IgD-negative memory B cell (primary cell): ENCODE results near the gene UVRAG. TPM values are rescaled to one million over a fixed set of nuclear protein-coding genes. Genes with fewer than 3 reads are reported as not detected.

Source experiments
- H3K27ac Mint-ChIP-seq, 3 donors: one replicate each; pipeline ENCODE4 v1.8.0; 2020 to 2022; ENCODE audit warnings: mild to moderate bottlenecking in 3 of 3, mixed read lengths in 3 of 3, moderate library complexity in 1 of 3
- H3K27me3 Mint-ChIP-seq: one replicate; pipeline ENCODE4 v1.8.0; 2021; ENCODE audit warnings: mixed read lengths
- H3K36me3 Mint-ChIP-seq: one replicate; pipeline ENCODE4 v1.8.0; 2020; ENCODE audit warnings: mild to moderate bottlenecking, mixed read lengths
- H3K4me1 Mint-ChIP-seq, 3 donors: one replicate each; pipeline ENCODE4 v1.8.0; 2020 to 2022; ENCODE audit warnings: mixed read lengths in 3 of 3, mild to moderate bottlenecking in 1 of 3
- H3K4me3 Mint-ChIP-seq, 4 donors: one replicate each; pipeline ENCODE4 v1.8.0; 2020 to 2022; ENCODE audit warnings: mild to moderate bottlenecking in 4 of 4, mixed read lengths in 4 of 4, moderate library complexity in 3 of 4
- H3K9me3 Mint-ChIP-seq, 3 donors: one replicate each; pipeline ENCODE4 v1.8.0; 2020 to 2021; ENCODE audit warnings: mixed read lengths in 3 of 3, mild to moderate bottlenecking in 1 of 3
- polyA plus RNA-seq: library from polyadenylated mRNA; unstranded; fragments of 300-500 nt; fragmentation: Illumina TruSeq; gene quantifications from one replicate; pipeline ENCODE4 v1.2.3, GENCODE V29; 2021

The UVRAG gene
- polyA plus RNA-seq, 1 donor from 2014 or later: 79.9 TPM

DNA sequence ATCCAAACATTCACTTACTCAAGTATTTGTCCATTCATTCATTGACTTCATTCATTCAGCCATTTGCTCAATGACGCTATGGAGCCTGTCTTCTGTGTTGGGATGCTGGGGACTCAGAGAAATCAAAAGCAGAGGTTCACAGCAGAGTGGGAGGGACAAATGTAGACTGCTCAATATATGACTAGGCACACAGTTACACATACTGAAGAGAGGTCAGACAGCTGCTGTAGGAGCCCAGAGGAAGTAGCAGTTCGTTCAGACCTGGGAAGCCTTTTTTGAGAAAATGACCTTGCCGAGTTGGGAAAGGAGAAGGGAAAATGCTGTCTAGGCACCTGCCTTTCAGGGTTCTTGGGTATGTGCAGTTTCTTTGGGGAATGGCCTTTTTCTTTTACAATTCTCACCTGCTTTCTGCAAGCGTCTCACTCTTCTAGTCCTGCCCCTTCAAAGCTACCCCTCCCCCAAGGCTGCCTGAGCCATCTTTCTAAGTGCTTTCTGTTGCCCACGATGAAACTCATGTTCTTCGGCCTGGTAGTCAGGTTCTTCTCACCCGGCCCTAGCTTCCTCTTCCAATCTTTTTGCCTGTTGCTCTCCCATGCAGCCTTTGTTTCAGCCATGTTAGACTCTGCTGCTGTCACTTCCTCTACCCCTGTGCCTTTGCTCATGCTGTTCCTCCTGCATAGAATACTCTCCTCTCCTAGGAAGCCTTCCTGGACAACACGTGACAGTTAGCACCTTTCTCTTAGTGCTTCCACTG, 4.2 kb upstream of the UVRAG start:
- Mint-ChIP-seq H3K27me3 (no peaks in the 10 kb centered on the region), H3K9me3 (no peaks in the 10 kb centered on the region), H3K4me3 (peak overlapping the region in 3 of 4 donors; percentile 20 to 46 (median 30)), H3K4me1 (peaks cover 32 to 43% (median 36%) of the 10 kb centered on the region in 3 donors), H3K27ac (peak overlapping the region; percentile 28 to 61 (median 29)), H3K36me3 (no peaks in the 10 kb centered on the region)

DNA sequence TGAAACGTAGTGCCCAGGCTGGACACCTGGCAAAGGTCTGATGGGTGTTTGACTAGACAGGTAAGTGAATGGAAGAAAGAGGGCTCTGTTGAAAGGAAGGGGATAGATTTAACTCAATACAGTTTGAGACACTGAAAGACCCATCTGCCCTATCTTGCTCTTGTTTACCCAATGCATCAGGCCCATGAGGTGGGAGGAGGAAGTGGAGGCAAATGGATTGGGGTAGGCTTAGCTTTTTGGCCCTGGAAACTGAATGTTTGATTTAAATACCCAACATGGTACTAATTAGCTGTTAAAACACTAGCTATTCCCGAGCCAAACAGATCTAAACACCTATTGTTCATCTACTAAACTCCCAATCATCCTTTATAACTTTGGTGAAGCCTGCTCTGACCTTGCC, 3.5 kb upstream of the UVRAG start:
- Mint-ChIP-seq H3K4me1 (peaks cover 32 to 43% (median 36%) of the 10 kb centered on the region in 3 donors), H3K36me3 (no peaks in the 10 kb centered on the region), H3K27me3 (no peaks in the 10 kb centered on the region), H3K4me3 (peak overlapping the region in 1 of 4 donors; percentile 3), H3K27ac (peak overlapping the region in 1 of 3 donors; percentile 28), H3K9me3 (no peaks in the 10 kb centered on the region)

DNA sequence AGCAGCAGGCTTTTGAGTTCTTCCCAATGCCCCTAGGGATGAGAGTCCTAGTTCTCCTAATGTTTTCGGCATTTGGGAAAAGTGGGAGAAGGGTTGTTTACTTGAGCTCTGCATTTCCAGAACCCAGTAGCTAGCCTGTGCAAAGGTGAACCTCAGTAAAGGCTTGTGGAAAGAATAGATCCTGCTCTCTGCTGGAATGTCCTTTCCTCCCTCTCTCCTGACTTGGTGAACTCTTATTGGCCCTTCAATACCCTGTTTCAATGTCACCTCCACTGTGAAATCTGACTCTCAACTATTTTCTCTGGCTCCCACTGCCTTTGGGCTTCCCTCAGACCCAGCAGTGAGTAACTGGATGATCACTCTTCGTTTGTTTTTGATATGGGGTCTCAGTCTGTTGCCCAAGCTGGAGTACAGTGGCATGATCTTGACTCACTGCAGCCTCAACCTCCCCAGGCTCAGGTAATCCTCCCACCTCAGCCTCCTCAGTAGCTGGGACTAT, 2.4 kb upstream of the UVRAG start:
- no peaks in the 10 kb centered on the region for H3K36me3 Mint-ChIP-seq
- H3K27me3 Mint-ChIP-seq: no peaks in the 10 kb centered on the region
- no peaks in the 10 kb centered on the region for H3K9me3 Mint-ChIP-seq
- no peak overlapping the region for H3K27ac Mint-ChIP-seq
- H3K4me1 Mint-ChIP-seq: peaks cover 27 to 39% (median 31%) of the 10 kb centered on the region in 3 donors
- no peak overlapping the region for H3K4me3 Mint-ChIP-seq

DNA sequence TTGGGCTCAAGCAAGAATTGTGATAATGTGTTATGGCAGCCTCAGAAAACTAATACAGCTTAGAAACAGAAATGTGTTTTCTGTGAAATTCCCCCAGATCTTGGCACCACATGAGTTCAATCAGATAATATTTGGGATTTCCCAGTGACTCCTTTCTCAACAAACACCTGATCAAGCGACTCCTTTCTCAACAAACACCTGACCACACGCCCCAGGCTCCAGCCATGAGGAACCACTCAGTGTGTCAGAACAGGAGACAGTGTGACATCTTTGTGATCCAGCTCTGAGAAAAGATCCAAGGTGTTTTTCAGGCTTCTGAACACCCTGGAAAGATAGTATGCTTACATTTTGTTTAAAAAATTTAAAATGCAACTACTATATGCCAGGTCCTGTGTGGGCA, 1.9 kb upstream of the UVRAG start:
- Mint-ChIP-seq H3K9me3 (no peaks in the 10 kb centered on the region), H3K4me3 (peak overlapping the region in 1 of 4 donors; percentile 98), H3K27me3 (no peaks in the 10 kb centered on the region), H3K4me1 (peaks cover 28 to 40% (median 34%) of the 10 kb centered on the region in 3 donors), H3K27ac (no peak overlapping the region), H3K36me3 (no peaks in the 10 kb centered on the region)

DNA sequence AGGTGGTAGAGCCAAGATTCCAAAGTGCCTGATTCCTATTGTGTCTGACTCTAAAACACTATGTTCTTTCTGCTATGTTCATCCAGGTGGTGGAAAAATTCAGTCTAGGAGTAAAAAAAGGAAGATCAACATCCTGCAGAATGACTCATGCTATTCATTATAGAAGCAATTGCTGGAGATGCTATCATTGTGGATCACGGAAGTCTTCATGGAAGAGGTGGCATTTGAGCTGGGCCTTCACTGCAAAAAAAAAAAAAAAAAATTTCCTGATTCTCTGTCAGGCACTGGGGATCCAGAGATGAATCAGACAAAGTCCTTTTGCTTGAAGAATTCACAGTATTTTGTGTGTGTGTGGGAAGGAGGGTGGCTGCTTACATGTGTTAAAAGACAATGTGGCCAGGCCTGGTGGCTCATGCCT, 1.4 kb upstream of the UVRAG start:
- H3K36me3 Mint-ChIP-seq: no peaks in the 10 kb centered on the region
- H3K27ac Mint-ChIP-seq: peak overlapping the region in 1 of 3 donors; percentile 99
- no peaks in the 10 kb centered on the region for H3K27me3 Mint-ChIP-seq
- peak overlapping the region in 2 of 4 donors; percentile 98 to 99 for H3K4me3 Mint-ChIP-seq
- H3K4me1 Mint-ChIP-seq: peaks cover 29 to 41% (median 36%) of the 10 kb centered on the region in 3 donors
- H3K9me3 Mint-ChIP-seq: no peaks in the 10 kb centered on the region

DNA sequence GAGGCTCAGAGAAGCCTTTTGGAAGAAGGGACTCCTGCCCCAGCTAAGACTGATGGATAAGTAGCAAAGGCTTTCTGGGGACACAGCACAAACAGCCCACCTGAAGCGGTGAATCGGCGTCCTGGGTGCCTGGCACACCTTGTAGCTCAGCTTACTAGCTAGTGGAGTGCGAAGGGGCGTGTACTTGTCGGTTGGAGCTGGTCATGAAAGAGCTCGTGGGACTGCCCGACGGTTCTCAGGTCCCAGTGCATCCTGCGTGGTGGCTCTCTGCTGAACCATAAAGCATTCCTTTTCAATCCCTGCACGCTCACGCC, 690 bp upstream of the UVRAG start:
- no peaks in the 10 kb centered on the region for H3K27me3 Mint-ChIP-seq
- peaks cover 2% of the 10 kb centered on the region for H3K36me3 Mint-ChIP-seq
- peak overlapping the region in 2 of 4 donors; percentile 98 to 99 for H3K4me3 Mint-ChIP-seq
- H3K27ac Mint-ChIP-seq: peak overlapping the region in 1 of 3 donors; percentile 99
- H3K9me3 Mint-ChIP-seq: no peaks in the 10 kb centered on the region
- peaks cover 34 to 44% (median 38%) of the 10 kb centered on the region in 3 donors for H3K4me1 Mint-ChIP-seq

DNA sequence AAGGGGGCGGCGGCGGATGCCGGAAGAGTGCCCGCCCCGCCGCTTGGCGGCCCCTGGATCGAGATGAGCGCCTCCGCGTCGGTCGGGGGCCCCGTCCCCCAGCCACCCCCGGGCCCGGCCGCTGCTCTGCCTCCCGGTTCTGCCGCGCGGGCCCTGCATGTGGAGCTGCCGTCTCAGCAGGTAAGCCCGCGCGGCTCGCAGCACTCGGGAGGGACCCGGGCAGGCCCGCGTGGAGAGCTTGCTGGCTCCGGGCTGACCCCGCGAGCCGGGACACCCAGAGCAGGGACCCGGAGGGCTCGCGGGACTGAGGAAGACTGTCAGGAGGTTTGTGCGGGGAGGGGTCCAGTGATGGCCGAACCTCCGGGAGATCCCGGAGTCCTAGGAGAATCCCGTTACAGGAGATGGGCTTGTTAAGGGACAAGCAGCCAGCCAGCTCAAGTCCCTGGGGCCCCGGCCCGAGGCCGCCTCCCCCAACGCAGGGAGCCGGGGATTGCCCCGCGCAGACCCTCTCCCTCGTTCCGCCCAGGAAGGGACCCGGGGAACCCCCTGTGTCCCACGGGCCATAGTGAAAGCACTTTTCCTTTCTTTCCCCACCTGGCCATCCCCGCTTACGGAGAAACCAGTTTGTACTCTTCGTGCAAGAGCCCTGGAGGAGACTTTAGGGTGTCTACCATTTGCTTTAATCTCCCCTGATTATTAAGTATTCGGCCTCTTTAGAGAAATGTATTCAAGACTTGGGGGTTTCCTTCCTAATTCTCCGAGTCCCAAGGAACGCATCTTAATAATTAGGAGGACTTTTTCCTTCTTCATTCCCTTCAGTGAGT, 547 bp downstream of the UVRAG start:
- Mint-ChIP-seq H3K4me3 (peak overlapping the region in 2 of 4 donors; percentile 98 to 99), H3K4me1 (peaks cover 27 to 36% (median 28%) of the 10 kb centered on the region in 3 donors), H3K36me3 (peaks cover 2% of the 10 kb centered on the region), H3K27ac (peak overlapping the region in 1 of 3 donors; percentile 99), H3K27me3 (no peaks in the 10 kb centered on the region), H3K9me3 (no peaks in the 10 kb centered on the region)

DNA sequence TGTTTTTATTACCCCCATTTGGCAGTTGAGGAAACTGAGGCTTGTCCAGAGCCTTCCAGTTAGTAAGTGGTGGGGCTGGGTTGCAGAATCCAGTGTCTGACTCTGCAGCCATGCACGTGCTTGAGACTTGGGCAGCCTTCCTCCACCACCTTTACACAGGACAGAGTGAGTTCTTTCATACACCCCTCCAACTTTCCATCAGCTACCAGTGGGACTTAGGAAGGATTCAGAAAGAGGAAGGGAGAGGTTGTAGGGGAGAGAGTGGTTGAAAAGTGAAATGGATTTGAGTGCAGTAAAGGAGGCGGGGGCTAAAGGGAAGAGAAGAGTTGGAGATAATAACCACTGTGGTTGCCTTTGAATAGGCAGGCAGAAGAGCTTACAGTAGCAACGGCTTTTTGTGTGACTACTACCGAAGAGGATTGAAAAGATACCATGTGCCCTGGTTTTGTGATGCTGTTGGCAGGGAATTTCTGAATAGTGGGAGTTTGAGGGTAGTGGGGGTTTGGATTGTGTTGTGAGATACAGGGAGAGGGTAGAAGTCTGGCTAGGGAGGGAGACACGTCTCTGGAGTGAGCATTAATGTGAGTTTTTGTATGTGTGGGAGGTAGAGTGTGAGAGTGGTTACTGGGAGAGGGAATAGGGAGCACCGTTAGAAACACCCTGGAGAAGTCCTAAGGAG, 1.7 kb downstream of the UVRAG start:
- peaks cover 0 to 2% (median 0%) of the 10 kb centered on the region in 3 donors for H3K9me3 Mint-ChIP-seq
- peaks cover 11% of the 10 kb centered on the region for H3K36me3 Mint-ChIP-seq
- H3K4me1 Mint-ChIP-seq: peaks cover 27 to 34% (median 30%) of the 10 kb centered on the region in 3 donors
- H3K27ac Mint-ChIP-seq: no peak overlapping the region
- H3K27me3 Mint-ChIP-seq: no peaks in the 10 kb centered on the region
- no peak overlapping the region for H3K4me3 Mint-ChIP-seq

DNA sequence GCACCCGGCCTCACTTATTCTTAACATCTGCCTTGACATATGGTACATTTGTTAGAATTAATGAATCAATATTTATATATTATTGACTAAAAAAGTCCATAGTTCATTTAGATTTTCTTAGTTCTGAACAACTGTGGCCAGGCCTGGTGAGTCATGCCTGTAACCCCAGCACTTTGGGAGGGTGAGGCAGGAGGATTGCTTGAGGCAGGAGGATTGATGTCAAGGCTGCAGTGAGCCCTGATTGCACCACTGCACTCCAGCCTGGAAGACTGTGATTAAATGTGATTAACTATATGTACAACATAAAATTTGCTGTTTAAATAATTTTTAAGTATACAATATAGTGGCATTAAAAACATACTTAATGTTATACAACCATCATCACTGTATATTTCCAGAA, 5.6 kb downstream of the UVRAG start:
- Mint-ChIP-seq H3K27me3 (no peaks in the 10 kb centered on the region), H3K9me3 (peaks cover 0 to 2% (median 0%) of the 10 kb centered on the region in 3 donors), H3K36me3 (peaks cover 17% of the 10 kb centered on the region), H3K4me3 (peak overlapping the region in 3 of 4 donors; percentile 37 to 89 (median 76)), H3K27ac (peak overlapping the region in 2 of 3 donors; percentile 46 to 51), H3K4me1 (peaks cover 43 to 49% (median 47%) of the 10 kb centered on the region in 3 donors)

DNA sequence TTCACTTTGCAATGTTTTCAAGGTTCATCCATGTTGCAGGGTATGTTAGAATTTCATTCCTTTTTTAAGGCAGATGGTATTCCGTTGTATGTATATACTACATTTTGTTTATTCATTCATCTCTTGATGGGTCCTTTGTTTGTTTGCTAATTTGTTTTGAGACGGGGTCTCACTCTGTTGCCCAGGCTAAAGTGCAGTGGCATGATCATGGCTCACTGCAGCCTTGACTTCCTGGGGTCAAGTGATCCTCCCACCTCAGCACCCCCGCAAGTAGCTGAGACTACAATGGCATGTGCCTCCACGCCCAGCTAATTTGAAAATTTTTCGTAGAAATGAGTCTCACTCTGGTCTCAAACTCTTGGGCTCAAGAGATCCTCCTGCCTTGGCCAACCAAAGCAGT, 6.2 kb downstream of the UVRAG start:
- Mint-ChIP-seq H3K4me3 (peak overlapping the region; percentile 36 to 89 (median 58)), H3K4me1 (peaks cover 44 to 53% (median 47%) of the 10 kb centered on the region in 3 donors), H3K9me3 (peaks cover 0 to 2% (median 0%) of the 10 kb centered on the region in 3 donors), H3K27ac (peak overlapping the region; percentile 46 to 74 (median 51)), H3K27me3 (no peaks in the 10 kb centered on the region), H3K36me3 (peaks cover 17% of the 10 kb centered on the region)

DNA sequence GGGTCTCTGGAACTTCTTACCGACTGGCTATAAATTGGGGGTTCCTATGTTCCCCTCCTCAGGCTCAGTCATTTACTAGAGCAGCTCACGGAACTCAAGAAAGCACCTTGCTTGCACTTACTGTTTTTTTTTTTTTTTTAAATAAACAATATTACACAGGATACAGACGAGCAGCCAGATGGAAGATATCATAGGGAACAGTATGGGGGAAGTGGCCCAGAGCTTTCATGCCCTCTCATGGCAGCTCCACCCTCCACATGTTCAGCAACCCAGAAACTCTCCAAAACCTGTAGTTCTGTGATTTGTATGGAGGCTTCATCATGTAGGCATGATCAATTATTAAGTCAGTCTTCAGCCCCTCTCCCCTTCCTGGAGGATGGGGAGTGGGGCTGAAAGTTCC, 7.5 kb downstream of the UVRAG start:
- Mint-ChIP-seq H3K27me3 (no peaks in the 10 kb centered on the region), H3K36me3 (peaks cover 19% of the 10 kb centered on the region), H3K9me3 (peaks cover 0 to 2% (median 0%) of the 10 kb centered on the region in 3 donors), H3K4me1 (peaks cover 58 to 66% (median 59%) of the 10 kb centered on the region in 3 donors), H3K4me3 (peak overlapping the region; percentile 49 to 89 (median 79)), H3K27ac (peak overlapping the region; percentile 74 to 96 (median 85))

DNA sequence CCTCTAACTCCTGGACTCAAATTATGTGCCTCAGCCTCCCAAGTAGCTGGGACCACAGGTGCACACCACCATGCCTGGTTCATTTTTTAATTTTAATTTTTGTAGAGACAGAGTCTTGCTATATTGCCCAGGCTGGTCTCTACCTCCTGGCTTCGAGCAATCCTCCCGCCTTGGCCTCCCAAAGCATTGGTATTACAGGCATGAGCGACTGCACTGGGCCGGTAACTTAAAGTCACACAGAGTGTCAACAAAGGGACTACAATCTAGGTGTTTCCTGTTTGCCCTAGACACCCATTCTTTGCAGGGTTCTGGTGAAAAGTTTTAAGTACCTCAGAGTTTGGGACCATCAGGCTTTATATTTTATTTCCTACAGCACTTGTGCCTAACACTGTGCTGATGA, 8.4 kb downstream of the UVRAG start:
- Mint-ChIP-seq H3K9me3 (peaks cover 0 to 2% (median 0%) of the 10 kb centered on the region in 3 donors), H3K27me3 (no peaks in the 10 kb centered on the region), H3K27ac (peak overlapping the region; percentile 74 to 96 (median 85)), H3K36me3 (peaks cover 19% of the 10 kb centered on the region), H3K4me1 (peaks cover 58 to 63% (median 59%) of the 10 kb centered on the region in 3 donors), H3K4me3 (peak overlapping the region in 3 of 4 donors; percentile 79 to 89 (median 79))

DNA sequence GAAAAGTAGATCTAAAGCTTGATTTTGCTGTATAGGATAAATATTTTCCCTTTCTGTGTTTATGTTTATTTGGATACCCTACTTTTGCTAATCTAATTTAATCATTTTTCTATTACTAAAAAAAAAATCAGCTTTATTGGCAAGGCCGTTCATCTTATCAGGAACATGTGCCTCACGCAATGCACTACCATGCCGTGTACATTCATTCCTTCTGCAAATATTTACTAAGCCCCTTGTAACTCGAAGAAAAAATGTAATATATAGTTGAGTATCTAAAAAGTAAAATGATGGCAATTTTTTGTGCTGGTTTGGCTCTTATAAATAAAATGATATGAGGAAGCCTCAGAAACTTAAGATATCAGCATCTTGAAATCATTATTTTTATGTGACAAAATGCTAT, 8.9 kb downstream of the UVRAG start:
- Mint-ChIP-seq H3K27me3 (no peaks in the 10 kb centered on the region), H3K36me3 (peaks cover 19% of the 10 kb centered on the region), H3K9me3 (peaks cover 0 to 2% (median 0%) of the 10 kb centered on the region in 3 donors), H3K4me1 (peaks cover 54 to 62% (median 55%) of the 10 kb centered on the region in 3 donors), H3K4me3 (peak overlapping the region; percentile 75 to 95 (median 85)), H3K27ac (peak overlapping the region; percentile 74 to 96 (median 85))

DNA sequence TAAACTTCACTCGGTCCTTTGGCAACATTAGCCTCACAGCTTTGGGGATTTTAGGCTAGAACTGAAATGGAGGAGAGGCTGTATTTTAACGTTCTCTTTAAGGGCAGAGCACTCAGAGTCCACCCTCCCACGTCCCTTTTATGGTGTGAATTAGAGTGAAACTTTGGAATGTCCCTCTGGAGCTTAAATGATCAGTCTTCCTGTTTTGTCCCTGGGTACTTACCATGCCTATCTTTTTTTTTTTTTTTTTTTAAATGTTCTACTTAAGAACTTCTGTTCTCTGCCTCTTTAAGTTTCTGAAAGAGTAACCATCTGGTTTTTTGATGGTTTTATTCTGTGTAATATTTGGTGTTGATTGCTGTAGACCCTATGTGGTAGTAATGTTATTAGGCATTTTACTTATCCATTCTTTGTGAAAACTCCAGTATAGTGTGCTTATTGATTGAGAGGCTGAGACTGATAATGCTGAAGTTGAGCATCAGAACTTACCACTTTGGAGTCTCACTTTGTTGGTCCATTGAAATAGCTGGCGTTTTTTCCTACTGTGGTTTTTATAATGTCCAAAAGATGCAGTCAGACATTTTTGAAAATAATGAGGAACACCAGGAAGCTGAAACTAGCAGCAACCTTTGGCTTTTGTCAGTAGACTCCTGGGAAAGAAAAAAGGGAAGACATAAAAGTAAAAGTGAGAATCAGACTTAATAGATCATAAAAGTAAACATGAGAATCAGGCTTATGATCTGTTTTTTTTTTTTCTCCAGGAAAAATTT, 11.6 kb downstream of the UVRAG start:
- Mint-ChIP-seq H3K9me3 (no peaks in the 10 kb centered on the region), H3K27ac (peak overlapping the region; percentile 74 to 96 (median 85)), H3K4me3 (peak overlapping the region; percentile 52 to 95 (median 74)), H3K4me1 (peaks cover 53 to 64% (median 59%) of the 10 kb centered on the region in 3 donors), H3K27me3 (no peaks in the 10 kb centered on the region), H3K36me3 (peaks cover 8% of the 10 kb centered on the region)
